GM23248 (cell line): ENCODE measurements around the gene GNAI2.

Source experiments
- EZH2 ChIP-seq: fragments of 200-600 bp; sonication (generic); IDR thresholded peaks from 2 replicates; pipeline ENCODE4 v1.6.1; 2018; ENCODE audit warnings: antibody characterized with exemption, mild to moderate bottlenecking; ENCODE audit not compliant: insufficient read depth, poor library complexity, severe bottlenecking
- EZH2phosphoT487 ChIP-seq: fragments of 200-600 bp; sonication (generic); IDR thresholded peaks from 2 replicates; pipeline ENCODE4 v1.6.1; 2018; ENCODE audit warnings: antibody characterized with exemption, moderate library complexity, mild to moderate bottlenecking, low read depth; ENCODE audit not compliant: insufficient read depth

DNA sequence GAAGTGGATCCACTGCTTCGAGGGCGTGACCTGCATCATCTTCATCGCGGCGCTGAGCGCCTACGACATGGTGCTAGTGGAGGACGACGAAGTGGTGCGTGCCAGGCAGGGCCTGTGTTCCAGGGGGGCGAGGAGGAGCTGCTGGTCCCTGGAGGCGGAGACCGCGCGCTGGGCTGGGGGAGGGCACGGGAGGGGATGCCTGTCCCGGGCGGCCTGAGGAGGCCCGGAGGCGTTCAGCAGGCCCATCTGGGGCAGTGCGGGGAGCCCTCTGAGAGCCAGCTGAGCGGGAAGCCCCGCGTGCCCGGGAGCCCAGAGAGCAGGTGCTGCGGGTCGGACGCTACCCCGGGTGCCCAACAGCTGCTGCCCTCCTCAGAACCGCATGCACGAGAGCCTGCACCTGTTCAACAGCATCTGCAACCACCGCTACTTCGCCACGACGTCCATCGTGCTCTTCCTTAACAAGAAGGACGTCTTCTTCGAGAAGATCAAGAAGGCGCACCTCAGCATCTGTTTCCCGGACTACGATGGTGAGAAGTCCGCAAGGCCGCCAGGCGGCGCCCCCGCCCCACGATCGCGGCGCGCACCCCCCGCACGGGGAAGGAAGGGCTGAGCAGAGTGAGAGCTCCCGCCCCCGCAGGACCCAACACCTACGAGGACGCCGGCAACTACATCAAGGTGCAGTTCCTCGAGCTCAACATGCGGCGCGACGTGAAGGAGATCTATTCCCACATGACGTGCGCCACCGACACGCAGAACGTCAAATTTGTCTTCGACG is 41.7 kb upstream of the GNAI2 start:
- peak; percentile 15 for TF ChIP-seq EZH2
- TF ChIP-seq EZH2phosphoT487, result no peak
